ENCODE measurements around the gene NFKBIB. TPM values are rescaled to one million over a fixed set of nuclear protein-coding genes. Genes with fewer than 3 reads are reported as not detected.
"Not testable (repeated sequence)": the region's sequence is repeated elsewhere in the genome, so short reads cannot be mapped to it uniquely, and the experiment has no call there.

Gene NFKBIB
- total RNA-seq, 1 donor from 2014 or later = 18.8 TPM

GRCh38 chr19:38939957-38940356, 40.2 kb downstream of the NFKBIB start:
- DNase-seq (ENCODE audit: low spot score, unreplicated experiment) = no peak
- Mint-ChIP-seq H3K27ac (peak overlapping the region; percentile 45), H3K27me3 (peaks cover 3% of the 10 kb centered on the region), H3K4me3 (ENCODE audit: low read depth) (no peak overlapping the region), H3K36me3 (ENCODE audit: insufficient read depth) (peaks cover 19% of the 10 kb centered on the region), H3K4me1 (ENCODE audit: low read depth) (no peaks in the 10 kb centered on the region), H3K9me3 (ENCODE audit: low read depth) (peaks cover 5% of the 10 kb centered on the region)
- TF ChIP-seq CTCF (IDR thresholded peaks at IDR 0.05; ENCODE audit: unreplicated experiment) = no peak

GRCh38 chr19:38941466-38941865, 41.7 kb downstream of the NFKBIB start:
- not testable (repeated sequence) for DNase-seq (ENCODE audit: low spot score, unreplicated experiment); H3K4me1 Mint-ChIP-seq (ENCODE audit: low read depth)

GRCh38 chr19:38941979-38942378, 42.2 kb downstream of the NFKBIB start:
- H3K4me1 Mint-ChIP-seq (ENCODE audit: low read depth) = no peaks in the 10 kb centered on the region
- H3K9me3 Mint-ChIP-seq (ENCODE audit: low read depth) = no peaks in the 10 kb centered on the region
- no peak overlapping the region for H3K4me3 Mint-ChIP-seq (ENCODE audit: low read depth)
- TF ChIP-seq CTCF (IDR thresholded peaks at IDR 0.05; ENCODE audit: unreplicated experiment) = no peak
- H3K27me3 Mint-ChIP-seq = peaks cover 3% of the 10 kb centered on the region
- H3K36me3 Mint-ChIP-seq (ENCODE audit: insufficient read depth) = peaks cover 10% of the 10 kb centered on the region
- no peak overlapping the region for H3K27ac Mint-ChIP-seq
- no peak for DNase-seq (ENCODE audit: low spot score, unreplicated experiment)

More at GRCh38 chr19:38941466-38941865, 41.7 kb downstream of the NFKBIB start:
- not testable (repeated sequence) for H3K27me3 Mint-ChIP-seq; H3K4me3 Mint-ChIP-seq (ENCODE audit: low read depth); H3K9me3 Mint-ChIP-seq (ENCODE audit: low read depth); H3K27ac Mint-ChIP-seq; H3K36me3 Mint-ChIP-seq (ENCODE audit: insufficient read depth)

- no peak for DNase-seq (ENCODE audit: low spot score, unreplicated experiment)
Measured at GRCh38 chr19:38942471-38943181, 42.9 kb downstream of the NFKBIB start.

GRCh38 chr19:38944981-38945506, 45.3 kb downstream of the NFKBIB start:
- DNase-seq (ENCODE audit: low spot score, unreplicated experiment) = no peak
- peaks cover 10% of the 10 kb centered on the region for H3K36me3 Mint-ChIP-seq (ENCODE audit: insufficient read depth)
- H3K27me3 Mint-ChIP-seq = peaks cover 3% of the 10 kb centered on the region
- TF ChIP-seq CTCF (IDR thresholded peaks at IDR 0.05; ENCODE audit: unreplicated experiment) = no peak
- no peaks in the 10 kb centered on the region for H3K9me3 Mint-ChIP-seq (ENCODE audit: low read depth)
- H3K4me1 Mint-ChIP-seq (ENCODE audit: low read depth) = no peaks in the 10 kb centered on the region
- no peak overlapping the region for H3K27ac Mint-ChIP-seq
- H3K4me3 Mint-ChIP-seq (ENCODE audit: low read depth) = no peak overlapping the region

More at GRCh38 chr19:38942471-38943181, 42.9 kb downstream of the NFKBIB start:
- TF ChIP-seq CTCF (IDR thresholded peaks at IDR 0.05; ENCODE audit: unreplicated experiment) = no peak
- Mint-ChIP-seq H3K4me1 (ENCODE audit: low read depth) (no peaks in the 10 kb centered on the region), H3K4me3 (ENCODE audit: low read depth) (no peak overlapping the region), H3K9me3 (ENCODE audit: low read depth) (no peaks in the 10 kb centered on the region), H3K27me3 (peaks cover 3% of the 10 kb centered on the region), H3K27ac (no peak overlapping the region), H3K36me3 (ENCODE audit: insufficient read depth) (peaks cover 10% of the 10 kb centered on the region)
